Effector memory CD4-positive, alpha-beta T cell (primary cell): ENCODE results near the gene LRCH1.

Experiments used
- DNase-seq, 3 donors: peaks; one replicate each; pipeline ENCODE4 v3.0.0-alpha.2; 2020
- H3K27ac ChIP-seq: 2 replicates; pipeline ENCODE4 v1.7.0; 2013; ENCODE audit warnings: mild to moderate bottlenecking, low read length, moderate library complexity; ENCODE audit not compliant: insufficient read depth, poor library complexity, severe bottlenecking
- H3K27me3 ChIP-seq: replicated peaks from 2 replicates; pipeline ENCODE4 v1.7.0; 2013; ENCODE audit warnings: mild to moderate bottlenecking, low read length; ENCODE audit not compliant: insufficient read depth, control insufficient read depth, poor library complexity, severe bottlenecking
- H3K36me3 ChIP-seq: 2 replicates; pipeline ENCODE4 v1.7.0; 2013; ENCODE audit warnings: mild to moderate bottlenecking, low read length, moderate library complexity; ENCODE audit not compliant: control insufficient read depth, insufficient read depth
- H3K4me1 ChIP-seq: 2 replicates; pipeline ENCODE4 v1.7.0; 2013; ENCODE audit warnings: low read length, mild to moderate bottlenecking; ENCODE audit not compliant: control insufficient read depth, insufficient read depth, poor library complexity, severe bottlenecking
- H3K4me3 ChIP-seq: 2 replicates; pipeline ENCODE4 v1.7.0; 2013; ENCODE audit warnings: low read length, low read depth, mild to moderate bottlenecking; ENCODE audit not compliant: insufficient read depth, poor library complexity, severe bottlenecking
- H3K9me3 ChIP-seq: 2 replicates; pipeline ENCODE4 v1.7.0; 2013; ENCODE audit warnings: mild to moderate bottlenecking, low read length, moderate library complexity; ENCODE audit not compliant: control insufficient read depth

Gene LRCH1

DNA sequence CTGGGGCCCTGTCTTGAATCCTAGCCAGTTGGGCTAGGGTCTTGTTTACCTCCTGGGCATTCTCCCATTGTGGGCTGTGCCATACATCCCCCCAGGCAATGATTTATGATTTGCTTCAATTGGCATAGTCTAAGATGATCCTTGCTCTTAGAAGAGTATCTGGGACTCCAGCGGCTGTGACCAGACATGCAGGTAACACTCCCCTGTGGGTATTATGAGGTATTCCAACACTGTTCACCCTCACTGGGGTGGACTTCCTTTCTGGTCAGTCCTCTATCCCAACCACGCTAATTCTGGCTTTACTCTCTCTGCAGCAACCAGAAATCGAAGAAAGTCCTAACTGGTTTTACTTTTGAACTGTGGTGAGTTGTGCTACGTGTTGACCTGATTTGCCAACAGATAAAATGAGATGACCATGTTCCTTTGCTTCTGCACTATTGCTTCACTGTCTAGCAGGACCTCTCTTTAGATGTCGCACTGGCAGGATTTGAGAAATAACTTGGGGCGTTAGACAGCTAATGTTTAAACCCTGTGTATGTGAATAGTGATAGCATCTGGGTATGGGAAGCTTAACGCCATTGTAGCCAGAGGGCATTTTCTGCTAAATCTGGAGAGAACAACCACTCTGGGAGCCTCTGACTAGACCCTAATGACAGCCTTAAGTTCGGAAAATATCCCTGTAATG lies 6.7 kb upstream of the LRCH1 start:
- Histone ChIP-seq H3K9me3 (no peaks in the 10 kb centered on the region), H3K27me3 (no peaks in the 10 kb centered on the region), H3K4me3 (no peak overlapping the region), H3K4me1 (no peaks in the 10 kb centered on the region), H3K36me3 (no peaks in the 10 kb centered on the region), H3K27ac (no peak overlapping the region)
- DNase-seq: no peak

DNA sequence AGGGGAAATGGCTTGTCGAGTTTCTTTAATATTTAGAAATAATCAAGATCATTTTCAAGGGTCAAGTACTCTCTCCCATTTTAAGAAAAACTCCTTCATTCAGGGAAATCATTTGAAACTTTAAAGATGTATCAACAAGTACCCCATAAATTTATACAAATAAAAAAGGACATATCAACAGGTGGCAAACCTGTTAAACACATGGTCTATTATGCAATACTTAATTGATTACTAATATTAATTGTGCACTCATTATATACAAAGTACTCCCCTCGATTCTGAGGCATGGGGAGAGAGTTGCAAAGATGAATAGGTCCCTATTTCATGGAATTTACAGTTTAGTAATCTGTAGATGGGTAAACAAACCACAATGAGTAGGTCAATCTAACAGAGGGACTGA lies 2.1 kb upstream of the LRCH1 start:
- H3K27ac ChIP-seq: no peak overlapping the region
- H3K36me3 ChIP-seq: no peaks in the 10 kb centered on the region
- no peak overlapping the region for H3K4me3 ChIP-seq

DNA sequence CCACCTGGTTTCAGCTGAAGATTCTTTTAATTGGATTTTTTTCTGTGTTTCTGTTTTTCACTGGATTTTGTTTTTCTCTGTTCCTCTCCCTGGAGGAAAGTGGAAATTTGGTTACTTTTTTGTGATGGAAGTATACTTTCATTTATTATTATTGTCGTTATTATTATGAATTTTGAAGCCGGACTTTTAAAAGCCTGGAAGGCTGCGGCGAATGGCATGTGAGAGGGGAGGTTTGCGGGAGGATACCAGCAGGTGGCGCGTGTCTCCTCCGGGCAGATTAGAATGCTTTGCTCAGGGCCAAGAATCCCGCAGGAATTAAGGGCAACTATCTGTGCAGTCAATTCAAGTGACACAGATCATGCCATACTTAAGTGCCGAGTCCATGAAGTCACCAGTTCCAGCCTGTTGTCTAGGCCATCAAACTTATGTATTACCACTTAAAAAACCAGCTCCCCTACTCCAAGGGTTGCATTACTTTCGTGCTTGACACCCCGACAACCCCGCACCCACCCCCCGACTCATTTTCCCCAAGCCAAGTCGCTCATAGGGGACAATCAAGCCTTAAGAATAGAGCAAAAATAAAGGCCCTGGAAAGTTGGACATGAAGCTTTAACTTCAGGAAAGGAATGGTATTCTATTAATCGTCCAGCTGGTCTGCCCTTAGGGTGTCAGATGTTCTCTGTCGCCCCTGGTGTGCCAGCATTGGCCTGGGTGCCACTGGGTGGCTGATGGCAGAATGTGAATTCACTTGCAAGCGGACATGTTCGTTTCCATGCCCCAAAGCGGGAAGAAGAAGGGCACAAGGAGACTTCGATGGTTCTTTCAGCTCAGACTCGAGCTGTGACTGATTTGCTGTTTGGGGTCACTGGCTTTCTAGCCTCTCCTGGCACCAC lies 1.3 kb upstream of the LRCH1 start:
- no peaks in the 10 kb centered on the region for H3K27me3 ChIP-seq
- peaks cover 20% of the 10 kb centered on the region for H3K4me1 ChIP-seq
- no peaks in the 10 kb centered on the region for H3K9me3 ChIP-seq
- peak; percentile 16 to 43 (median 33) for DNase-seq
- no peak overlapping the region for H3K27ac ChIP-seq
- H3K36me3 ChIP-seq: no peaks in the 10 kb centered on the region
- peak overlapping the region; percentile 10 for H3K4me3 ChIP-seq

More for the DNA sequence above, 2.1 kb upstream of the LRCH1 start:
- no peak for DNase-seq
- peaks cover 20% of the 10 kb centered on the region for H3K4me1 ChIP-seq
- H3K9me3 ChIP-seq: no peaks in the 10 kb centered on the region
- no peaks in the 10 kb centered on the region for H3K27me3 ChIP-seq

DNA sequence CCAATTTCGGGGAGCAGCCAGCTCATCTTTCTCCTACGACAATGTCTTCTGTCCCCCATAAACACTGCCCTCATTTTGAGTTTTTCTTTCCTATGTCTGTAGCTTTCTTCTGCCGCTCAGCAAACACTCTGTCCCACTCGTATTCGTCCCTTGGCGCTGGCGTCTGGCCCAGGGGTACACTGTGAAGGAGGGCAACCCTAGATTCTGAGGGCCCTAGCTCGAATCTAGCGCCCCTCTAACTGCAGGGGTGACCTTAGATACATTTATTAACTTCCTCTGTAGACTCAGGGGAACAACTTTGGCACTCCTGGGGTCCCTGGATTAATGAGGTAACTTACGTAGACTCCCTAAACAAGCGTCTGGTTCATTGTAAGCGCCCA lies 677 bp upstream of the LRCH1 start:
- Histone ChIP-seq H3K4me3 (peak overlapping the region; percentile 95), H3K27me3 (no peaks in the 10 kb centered on the region), H3K9me3 (no peaks in the 10 kb centered on the region), H3K27ac (peak overlapping the region; percentile 66), H3K36me3 (no peaks in the 10 kb centered on the region), H3K4me1 (peaks cover 20% of the 10 kb centered on the region)
- no peak for DNase-seq

DNA sequence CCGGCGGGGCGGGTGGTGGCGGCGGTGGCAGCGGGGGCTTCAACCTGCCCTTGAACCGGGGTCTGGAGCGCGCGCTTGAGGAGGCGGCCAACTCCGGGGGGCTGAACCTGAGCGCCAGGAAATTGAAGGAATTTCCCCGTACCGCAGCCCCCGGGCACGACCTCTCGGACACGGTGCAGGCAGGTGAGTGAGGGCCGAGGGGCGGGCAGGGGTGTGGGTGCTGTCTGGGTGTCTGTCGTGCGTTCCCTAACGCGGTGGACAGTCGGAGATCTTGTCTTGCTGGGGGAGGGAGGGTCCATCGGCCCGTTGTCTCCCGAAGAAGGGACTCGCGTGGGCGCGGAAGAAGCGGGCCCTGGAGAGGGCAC lies 533 bp downstream of the LRCH1 start:
- Histone ChIP-seq H3K36me3 (no peaks in the 10 kb centered on the region), H3K27me3 (no peaks in the 10 kb centered on the region), H3K9me3 (no peaks in the 10 kb centered on the region), H3K4me1 (peaks cover 20% of the 10 kb centered on the region), H3K4me3 (peak overlapping the region; percentile 95), H3K27ac (peak overlapping the region; percentile 74)
- no peak for DNase-seq

DNA sequence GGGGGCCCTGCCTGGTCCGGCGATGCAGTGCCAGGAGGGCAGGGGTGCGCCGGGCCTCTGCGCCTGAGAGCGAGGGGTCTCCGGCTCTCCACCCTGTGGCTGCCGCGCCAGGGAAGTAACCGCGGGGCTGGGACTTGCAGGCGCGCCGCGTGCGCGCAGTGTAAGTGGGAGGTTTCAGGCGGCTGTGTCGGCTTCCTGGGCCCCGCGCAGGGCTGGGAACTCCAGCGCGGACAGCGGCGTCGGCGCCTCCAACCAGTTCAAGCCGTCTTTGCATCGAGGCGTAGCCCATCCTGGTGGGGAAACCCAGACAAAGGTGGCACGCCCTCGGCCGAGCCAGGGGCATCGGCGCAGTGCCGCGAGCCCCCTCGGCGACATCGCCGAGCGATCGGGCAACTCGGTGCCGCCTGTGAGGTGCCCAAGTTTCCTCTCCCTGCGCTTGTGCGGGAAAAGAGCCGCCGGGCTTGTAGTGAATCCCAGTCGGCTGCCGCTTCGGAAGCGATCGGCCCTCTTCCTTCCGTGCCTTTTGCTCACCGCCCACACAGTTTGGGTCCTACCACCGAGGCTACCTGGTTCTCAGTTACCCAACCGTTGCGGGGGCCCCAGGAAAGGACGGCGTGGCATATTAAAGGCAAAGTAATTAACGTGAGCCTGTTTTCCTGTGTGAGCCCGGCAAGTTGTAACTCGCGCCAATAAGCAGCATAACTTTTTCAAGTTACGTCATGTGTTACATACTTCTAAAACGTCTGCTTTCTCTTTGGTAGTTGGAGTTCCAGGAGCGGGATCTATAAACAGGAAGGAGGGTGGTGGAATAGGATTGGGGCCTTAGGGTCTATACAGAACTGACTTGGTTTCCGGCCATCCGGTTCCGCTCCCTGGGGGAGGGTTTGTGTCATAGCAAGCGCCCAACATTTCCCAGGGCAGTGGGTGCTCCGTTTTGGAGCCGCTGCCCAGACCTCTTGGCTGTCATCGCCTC lies 1.2 kb downstream of the LRCH1 start:
- DNase-seq: peak; percentile 59 to 63 (median 60)
- peak overlapping the region; percentile 95 for H3K4me3 ChIP-seq
- H3K27ac ChIP-seq: peak overlapping the region; percentile 74
- H3K9me3 ChIP-seq: no peaks in the 10 kb centered on the region
- no peaks in the 10 kb centered on the region for H3K36me3 ChIP-seq
- peaks cover 20% of the 10 kb centered on the region for H3K4me1 ChIP-seq
- H3K27me3 ChIP-seq: no peaks in the 10 kb centered on the region

DNA sequence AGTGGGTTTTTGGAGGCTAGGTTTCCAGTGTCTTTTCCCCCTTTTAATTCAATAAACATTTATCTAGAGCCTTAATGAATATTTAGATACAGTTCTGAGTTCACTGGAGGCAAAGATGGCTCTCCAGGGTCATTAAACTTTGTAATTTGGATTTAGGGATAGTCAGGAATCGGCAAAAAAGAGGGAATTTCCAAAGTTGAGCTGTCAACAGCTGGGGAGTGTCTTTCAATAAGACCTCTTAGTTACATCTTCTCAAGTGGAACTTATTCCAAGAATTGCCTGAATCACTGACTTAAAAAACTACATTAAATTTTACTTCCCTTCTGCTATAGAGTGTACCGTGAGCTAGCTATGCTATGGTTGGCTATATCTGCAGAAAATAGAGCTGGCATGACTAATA lies 2.0 kb downstream of the LRCH1 start:
- no peak for DNase-seq
- Histone ChIP-seq H3K27me3 (no peaks in the 10 kb centered on the region), H3K9me3 (no peaks in the 10 kb centered on the region), H3K4me3 (peak overlapping the region; percentile 95), H3K4me1 (peaks cover 20% of the 10 kb centered on the region), H3K36me3 (no peaks in the 10 kb centered on the region), H3K27ac (peak overlapping the region; percentile 74)

DNA sequence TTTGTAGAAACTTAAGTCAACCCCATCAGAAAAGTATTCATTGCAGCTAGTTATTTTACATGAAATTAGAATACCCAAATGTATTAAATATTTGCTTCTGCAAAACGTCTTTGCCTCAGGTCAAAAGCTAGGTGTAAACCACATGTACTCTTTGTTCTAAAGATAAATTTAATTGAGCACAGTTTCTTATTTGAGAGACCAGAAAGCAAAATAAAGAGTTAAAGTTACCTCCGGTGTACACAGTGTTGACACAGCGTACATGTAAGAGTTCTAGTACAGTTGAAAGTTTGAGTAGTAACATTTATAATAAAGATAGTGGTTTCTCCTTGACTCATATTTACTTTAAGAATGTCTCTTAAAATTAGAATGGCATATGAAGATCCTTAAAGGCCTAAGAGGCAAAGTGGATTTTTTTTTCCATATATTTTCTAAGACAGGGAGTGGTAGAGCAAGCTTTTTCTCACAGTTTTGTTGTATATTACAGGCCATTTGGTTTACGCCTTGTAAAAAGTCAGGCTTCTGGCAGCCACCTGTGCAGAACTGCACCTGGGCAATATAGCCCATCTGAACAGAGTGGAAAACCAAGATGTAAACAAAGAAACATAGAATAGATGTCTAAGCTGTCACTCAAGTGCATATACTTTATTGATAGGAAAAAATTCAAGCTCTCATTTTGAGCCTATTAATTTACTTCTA lies 2.9 kb downstream of the LRCH1 start:
- H3K27ac ChIP-seq: no peak overlapping the region
- H3K27me3 ChIP-seq: no peaks in the 10 kb centered on the region
- DNase-seq: no peak

DNA sequence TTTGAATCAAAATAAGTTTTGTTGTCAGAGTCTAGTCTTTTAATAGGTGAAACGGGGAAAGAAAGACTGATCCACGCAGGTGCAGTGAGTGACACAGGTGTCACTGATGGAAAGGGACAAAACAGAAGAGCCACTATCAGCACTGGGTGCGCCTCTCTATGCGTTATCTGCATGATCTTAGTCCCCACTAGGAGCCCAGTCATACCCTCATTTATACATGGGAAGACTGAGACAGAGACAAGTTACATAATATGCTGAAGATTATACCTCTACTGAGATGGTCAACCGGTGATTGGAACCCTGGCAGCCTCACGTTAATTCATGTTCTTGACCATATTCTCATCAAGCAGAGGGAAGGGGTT lies 3.4 kb downstream of the LRCH1 start:
- H3K4me1 ChIP-seq: peaks cover 20% of the 10 kb centered on the region
- no peaks in the 10 kb centered on the region for H3K9me3 ChIP-seq
- H3K27me3 ChIP-seq: no peaks in the 10 kb centered on the region
- DNase-seq: no peak
- no peaks in the 10 kb centered on the region for H3K36me3 ChIP-seq
- no peak overlapping the region for H3K27ac ChIP-seq
- H3K4me3 ChIP-seq: no peak overlapping the region

More for the DNA sequence above, 2.9 kb downstream of the LRCH1 start:
- peaks cover 20% of the 10 kb centered on the region for H3K4me1 ChIP-seq
- H3K36me3 ChIP-seq: no peaks in the 10 kb centered on the region
- no peak overlapping the region for H3K4me3 ChIP-seq
- H3K9me3 ChIP-seq: no peaks in the 10 kb centered on the region
